HG03135 (cell line): ENCODE measurements around the gene SERF1A.
"Not testable (repeated sequence)": the region's sequence is repeated elsewhere in the genome, so short reads cannot be mapped to it uniquely, and the experiment has no call there.

Source experiments
- ATAC-seq: cut with Tn5 transposase; IDR thresholded peaks from one replicate; pipeline ENCODE4 v1.9.1; 2021; ENCODE audit warnings: mild to moderate bottlenecking, moderate library complexity; ENCODE audit not compliant: unreplicated experiment

Gene SERF1A

DNA sequence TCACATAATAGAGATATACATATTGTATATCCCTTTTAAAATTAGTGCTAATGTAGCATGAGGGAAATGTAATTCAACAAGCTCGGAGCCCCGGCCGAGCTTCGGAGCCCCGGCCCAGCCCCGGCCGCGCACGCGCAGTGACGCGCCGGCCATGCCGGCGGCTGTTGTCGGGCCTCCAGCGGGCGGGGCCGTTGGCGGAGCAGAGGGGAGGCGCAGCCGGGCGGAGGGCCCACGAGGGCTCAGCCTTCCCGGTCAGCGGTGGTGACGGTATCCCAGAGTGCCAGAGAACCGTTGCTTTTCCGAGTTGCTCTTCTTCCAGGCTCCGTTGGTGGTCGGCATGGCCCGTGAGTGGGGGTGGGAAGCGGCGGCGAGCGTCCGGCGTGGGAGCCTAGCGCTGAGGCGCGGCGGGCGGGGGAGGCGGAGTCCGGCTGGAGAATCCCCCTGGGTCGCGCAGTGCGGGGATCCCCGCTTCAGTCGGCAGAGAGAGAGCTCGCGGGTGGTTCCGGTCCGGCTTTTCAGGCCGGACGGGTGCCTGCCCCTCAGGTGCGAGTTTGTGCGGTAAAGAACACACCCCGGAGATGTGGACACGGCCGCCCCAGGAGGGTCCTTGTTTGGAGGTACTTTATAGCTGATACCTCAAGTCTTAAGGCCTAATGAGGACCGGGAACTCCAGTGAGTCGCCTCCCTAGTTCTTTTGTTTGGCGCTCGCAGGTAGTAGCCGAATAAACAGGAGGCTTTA lies at the start of gene SERF1A:
Gene SERF1A (plus strand): TSS at position 137 of the 739 bp plus-strand sequence. CDS start 201 bp downstream, at position 338.
- ATAC-seq = peak; percentile 88

DNA sequence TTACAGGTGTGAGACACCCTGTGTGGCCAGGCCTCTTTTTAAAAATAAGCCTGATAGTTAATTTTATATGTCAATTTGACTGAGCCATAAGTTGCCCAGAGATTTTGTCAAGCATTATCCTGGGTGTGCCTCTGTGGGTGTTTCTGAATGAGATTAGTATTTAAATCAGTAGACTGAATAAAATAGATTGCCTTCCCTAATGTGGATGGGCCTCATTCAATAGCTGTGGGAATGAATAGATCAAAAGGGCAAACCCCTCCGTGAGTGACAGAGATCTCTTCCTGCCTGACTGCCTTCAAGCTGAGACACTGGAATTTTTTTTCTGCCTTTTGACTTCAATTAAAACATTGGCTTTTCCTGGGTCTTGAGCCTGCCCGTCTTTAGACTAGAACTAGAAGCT lies 33.7 kb upstream of the SERF1A start:
- ATAC-seq = not testable (repeated sequence)

DNA sequence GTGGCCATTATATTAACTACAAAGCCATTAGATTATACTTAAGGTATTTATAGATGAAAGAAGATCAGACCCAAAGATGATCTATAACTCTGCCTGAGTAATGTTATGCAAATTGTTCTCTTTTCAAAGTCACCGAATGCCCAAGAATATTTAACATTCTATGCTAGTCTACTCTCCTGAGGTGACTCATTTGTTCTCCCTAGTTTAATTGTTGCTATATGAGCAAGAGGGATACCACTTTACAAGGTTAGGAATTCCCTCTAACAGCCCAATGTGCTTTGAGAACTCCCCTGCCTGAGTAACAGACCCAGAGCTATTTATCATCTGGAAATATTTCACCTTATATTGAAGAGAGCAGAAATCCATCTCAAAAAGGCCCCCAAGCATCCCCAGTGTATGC lies 29.8 kb upstream of the SERF1A start:
- ATAC-seq = not testable (repeated sequence)

DNA sequence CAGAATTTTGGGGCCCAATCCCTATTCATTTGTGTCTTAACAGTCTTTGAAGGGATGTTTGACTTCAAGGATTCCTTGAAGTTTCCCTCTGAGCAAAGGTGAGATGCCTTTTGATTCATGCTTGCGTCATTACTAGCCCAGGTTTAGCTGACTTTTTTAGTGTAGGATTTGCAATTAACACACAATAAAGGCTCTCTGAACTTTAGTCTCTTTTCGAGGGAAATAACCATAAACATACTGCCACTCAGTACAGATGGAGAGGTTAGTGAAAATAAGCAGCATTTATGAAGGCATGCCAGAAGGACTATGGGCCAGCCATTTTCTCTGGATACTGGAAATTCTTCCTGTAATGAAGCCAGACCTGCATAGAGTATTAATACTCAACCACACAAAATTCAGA lies 4.4 kb upstream of the SERF1A start:
- ATAC-seq = not testable (repeated sequence)

DNA sequence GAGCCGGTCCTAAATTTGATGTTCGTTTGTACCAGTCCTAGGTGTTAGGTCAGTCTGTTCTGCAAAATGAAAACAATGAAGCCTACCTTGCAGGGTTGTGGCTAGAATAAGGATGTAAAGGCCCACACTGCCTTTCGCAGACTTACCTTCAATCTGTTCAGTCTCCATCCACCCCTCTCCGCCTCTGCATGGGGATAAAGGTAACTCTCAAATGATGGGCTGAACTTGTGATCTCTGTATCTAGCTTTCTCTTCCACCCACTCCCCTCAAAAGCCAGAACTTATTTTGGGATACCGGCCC lies 753 bp downstream of the SERF1A start:
- peak; percentile 6 for ATAC-seq

DNA sequence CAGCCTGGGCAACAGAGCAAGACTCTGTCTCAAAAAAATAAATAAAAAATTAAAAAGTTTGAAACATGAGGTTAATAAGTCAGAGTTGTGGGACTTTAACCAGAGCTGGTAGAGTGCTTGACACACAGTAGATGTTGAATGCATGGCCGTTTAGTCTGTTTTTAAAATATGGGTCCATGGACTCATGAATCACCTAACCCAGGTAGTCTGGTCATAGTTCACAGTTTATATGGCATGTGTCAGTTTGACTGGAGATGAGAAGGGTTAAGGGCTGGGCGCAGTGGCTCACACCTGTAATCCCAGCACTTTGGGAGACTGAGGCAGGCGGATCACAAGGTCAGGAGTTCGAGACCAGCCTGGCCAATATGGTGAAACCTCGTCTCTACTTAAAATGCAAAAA lies 6.2 kb downstream of the SERF1A start:
- not testable (repeated sequence) for ATAC-seq

DNA sequence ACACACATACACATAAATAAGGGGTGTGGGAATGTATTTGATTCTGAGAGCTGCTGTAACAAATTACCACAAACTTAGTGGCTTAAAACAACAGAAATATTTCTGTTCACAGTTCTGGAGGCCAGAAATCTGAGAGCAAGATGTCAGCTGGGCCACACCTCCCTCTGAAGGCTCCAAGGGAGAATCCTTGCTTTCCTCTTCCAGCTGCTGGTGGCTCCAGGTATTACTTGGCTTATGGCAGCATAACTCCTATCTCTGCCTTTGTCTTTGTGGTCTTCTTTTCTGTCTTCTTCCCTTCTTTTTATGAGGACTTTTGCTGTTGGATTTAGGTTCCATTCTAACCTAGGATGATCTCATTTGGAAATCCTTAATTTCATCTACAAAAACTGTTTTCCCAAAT lies 16.4 kb downstream of the SERF1A start:
- not testable (repeated sequence) for ATAC-seq

DNA sequence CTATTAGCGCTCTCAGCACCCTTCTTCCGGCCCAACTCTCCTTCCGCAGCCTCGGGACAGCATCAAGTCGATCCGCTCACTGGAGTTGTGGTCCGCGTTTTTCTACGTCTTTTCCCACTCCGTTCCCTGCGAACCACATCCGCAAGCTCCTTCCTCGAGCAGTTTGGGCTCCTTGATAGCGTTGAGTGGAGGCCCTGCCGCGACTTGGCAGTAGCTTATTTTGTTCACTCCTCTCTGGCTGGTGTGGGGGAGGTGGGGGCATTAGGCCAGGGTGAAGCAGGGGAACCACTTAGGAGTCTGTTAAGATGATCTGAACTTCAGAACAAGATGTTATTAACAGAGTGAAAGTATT lies 24.7 kb downstream of the SERF1A start:
- ATAC-seq = not testable (repeated sequence)

DNA sequence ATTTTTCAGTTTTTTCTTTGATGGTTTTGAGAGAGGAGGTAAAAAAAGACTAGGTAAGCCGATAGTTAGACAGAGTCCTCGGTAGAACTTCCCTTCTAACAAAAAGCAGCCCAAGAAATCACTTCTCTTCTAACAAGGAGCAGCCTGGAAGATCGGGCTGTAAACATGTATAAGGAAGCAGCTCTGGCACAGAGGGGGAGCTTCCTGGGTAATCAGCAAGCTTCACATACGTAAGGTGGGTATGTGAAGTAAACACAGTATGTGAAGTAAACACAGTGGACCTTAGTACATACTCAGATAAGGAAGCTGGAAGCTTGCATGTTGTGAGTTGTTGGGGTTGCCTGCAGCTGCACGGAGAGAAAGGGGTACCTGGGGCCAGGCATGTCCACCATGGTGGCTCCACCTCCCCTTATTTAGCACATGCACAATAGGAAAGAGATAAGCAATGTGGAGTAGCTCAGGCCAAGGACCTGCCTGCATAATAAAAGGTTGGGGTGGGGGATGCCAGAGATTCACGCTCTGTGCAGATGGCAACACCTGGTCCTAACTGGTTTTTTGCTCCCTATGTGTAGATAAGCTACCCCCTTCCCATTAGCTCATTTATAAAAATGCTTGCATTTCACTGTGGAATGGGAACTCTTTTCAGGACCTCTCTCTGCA lies 31.4 kb downstream of the SERF1A start:
- ATAC-seq = not testable (repeated sequence)

DNA sequence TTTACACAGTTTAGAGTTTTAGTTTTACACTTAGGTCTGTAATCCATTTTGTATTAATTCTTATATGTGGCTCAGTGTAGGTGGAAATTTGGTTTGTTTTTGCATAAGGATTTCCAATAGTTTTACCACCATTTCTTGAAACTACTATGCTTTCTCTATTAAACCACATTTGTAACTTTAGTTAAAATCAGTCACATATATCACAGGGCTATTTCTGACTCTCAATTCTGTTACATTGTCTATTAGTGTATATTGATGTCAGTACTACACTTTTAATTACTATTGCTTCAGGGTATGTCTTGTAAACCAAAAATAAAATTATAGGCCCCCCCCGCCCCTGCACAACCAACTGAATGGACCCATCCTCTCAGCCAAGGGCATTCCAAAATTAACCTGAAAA lies 32.1 kb downstream of the SERF1A start:
- not testable (repeated sequence) for ATAC-seq

DNA sequence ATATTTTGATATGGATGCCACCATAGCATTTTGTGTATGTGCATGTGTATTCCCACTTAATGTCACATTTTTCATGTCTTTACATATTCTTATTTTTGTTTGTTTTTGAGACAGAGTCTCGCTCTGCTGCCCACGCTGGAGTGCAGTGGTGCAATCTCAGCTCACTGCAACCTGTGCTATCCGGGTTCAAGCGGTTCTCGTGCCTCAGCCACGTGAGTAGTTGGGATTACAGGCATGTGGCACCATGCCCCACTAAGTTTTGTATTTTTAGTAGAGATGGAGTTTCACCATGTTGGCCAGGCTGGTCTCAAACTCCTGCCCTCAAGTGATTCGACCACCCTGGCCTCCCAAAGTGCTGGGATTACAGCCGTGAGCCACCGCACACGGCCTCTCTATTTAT lies 52.6 kb downstream of the SERF1A start:
- ATAC-seq = not testable (repeated sequence)
